Ishikawa (cell line): ENCODE data around the gene CNTN1.

Experiments used
- CEBPB ChIP-seq: IDR thresholded peaks from 2 replicates; pipeline ENCODE4 v1.6.1; 2012
- CREB1 ChIP-seq: IDR thresholded peaks from 2 replicates; pipeline ENCODE4 v1.6.1; 2012; ENCODE audit warnings: low read depth
- EGR1 ChIP-seq: IDR thresholded peaks from 2 replicates; pipeline ENCODE4 v1.6.1; 2012
- EP300 ChIP-seq: IDR thresholded peaks from 2 replicates; pipeline ENCODE4 v1.6.1; 2012; ENCODE audit warnings: borderline replicate concordance
- MAX ChIP-seq: IDR thresholded peaks from 2 replicates; pipeline ENCODE4 v1.6.1; 2012
- NFIC ChIP-seq: IDR thresholded peaks from 2 replicates; pipeline ENCODE4 v1.6.1; 2012
- RAD21 ChIP-seq: IDR thresholded peaks from 2 replicates; pipeline ENCODE4 v1.6.1; 2012; ENCODE audit warnings: low read depth
- REST ChIP-seq: IDR thresholded peaks from 2 replicates; pipeline ENCODE4 v1.6.1; 2012; ENCODE audit warnings: low read depth, mild to moderate bottlenecking
- TAF1 ChIP-seq: IDR thresholded peaks from 2 replicates; pipeline ENCODE4 v1.6.1; 2012; ENCODE audit warnings: low read depth, mild to moderate bottlenecking
- TCF12 ChIP-seq: IDR thresholded peaks from 2 replicates; pipeline ENCODE4 v1.6.1; 2012; ENCODE audit warnings: low read depth
- USF1 ChIP-seq: IDR thresholded peaks from 2 replicates; pipeline ENCODE4 v1.6.1; 2012
- YY1 ChIP-seq: IDR thresholded peaks from 2 replicates; pipeline ENCODE4 v1.6.1; 2012; ENCODE audit warnings: low read depth
- ZBTB7A ChIP-seq: IDR thresholded peaks from 2 replicates; pipeline ENCODE4 v1.6.1; 2012; ENCODE audit warnings: low read depth

CNTN1 gene

GRCh38 chr12:40801082-40801481, 108.8 kb downstream of the CNTN1 start:
- no peak for TF ChIP-seq EGR1

GRCh38 chr12:40801861-40802260, 109.6 kb downstream of the CNTN1 start:
- no peak for TF ChIP-seq CEBPB
- no peak for TF ChIP-seq USF1
- no peak for TF ChIP-seq YY1
- TF ChIP-seq EP300: no peak
- no peak for TF ChIP-seq ZBTB7A
- no peak for TF ChIP-seq NFIC
- TF ChIP-seq CREB1: no peak
- no peak for TF ChIP-seq TCF12
- TF ChIP-seq REST: no peak
- no peak for TF ChIP-seq EGR1
- no peak for TF ChIP-seq MAX

- TF ChIP-seq ZBTB7A (no peak), YY1 (no peak), EP300 (no peak), TAF1 (no peak), NFIC (no peak), CREB1 (no peak), CEBPB (no peak), TCF12 (no peak), EGR1 (no peak)
Observed at GRCh38 chr12:40802656-40803055, 110.4 kb downstream of the CNTN1 start.

- TF ChIP-seq REST: no peak
- TF ChIP-seq YY1: no peak
- no peak for TF ChIP-seq USF1
- no peak for TF ChIP-seq TCF12
- no peak for TF ChIP-seq ZBTB7A
- no peak for TF ChIP-seq EP300
Observed at GRCh38 chr12:40819436-40820108, 127.3 kb downstream of the CNTN1 start.

GRCh38 chr12:40820794-40821484, 128.7 kb downstream of the CNTN1 start:
- TF ChIP-seq MAX (no peak), TCF12 (no peak), TAF1 (no peak), RAD21 (no peak), ZBTB7A (no peak), REST (no peak), EGR1 (no peak)
